ENCODE data around the gene CBX7.
A peak's percentile ranks its signal among the peaks of the same experiment; 100 is the strongest.

Gene CBX7

DNA sequence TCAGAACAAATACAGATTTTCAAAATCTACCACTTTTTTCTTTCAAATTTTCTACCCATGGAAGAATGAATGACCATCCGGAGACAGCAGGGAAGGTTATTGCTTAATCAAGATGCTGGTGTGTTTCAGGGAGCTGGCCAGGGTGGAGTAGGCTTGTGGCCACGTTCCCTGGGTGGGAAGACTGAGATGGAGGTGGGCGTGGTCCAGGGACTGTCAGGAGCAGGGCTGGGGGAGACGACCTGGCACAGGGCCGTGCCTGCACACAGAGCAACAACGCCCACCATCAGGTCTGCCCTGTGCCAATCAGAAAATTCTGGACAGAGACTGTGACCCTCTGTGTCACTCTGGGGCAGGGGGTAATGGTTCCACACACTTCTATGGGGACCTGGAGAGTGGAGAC is 62.6 kb downstream of the CBX7 start:
- Histone ChIP-seq H4K8ac (ENCODE audit: low read depth, low read length) (no peak overlapping the region), H3K4me3 (ENCODE audit: low read length in 2 of 2) (no peak overlapping the region), H3K36me3 (replicated peaks in 1 of 2; ENCODE audit: control insufficient read depth in 2 of 2, insufficient read depth in 2 of 2, low read length in 2 of 2) (no peaks in the 10 kb centered on the region), H3K27ac (replicated peaks; ENCODE audit: low read length) (no peak overlapping the region), H3K14ac (ENCODE audit: low read length) (no peak overlapping the region), H3K4me2 (ENCODE audit: insufficient read depth, low read length, poor library complexity, severe bottlenecking) (no peak overlapping the region), H3K9me3 (replicated peaks in 1 of 2; ENCODE audit: control insufficient read depth in 2 of 2, insufficient read depth in 1 of 2, low read depth in 1 of 2, low read length in 2 of 2) (no peaks in the 10 kb centered on the region), H4K91ac (ENCODE audit: low read depth, low read length, poor library complexity) (no peak overlapping the region), H3K18ac (ENCODE audit: low read length) (peak overlapping the region; percentile 85), H2AFZ (ENCODE audit: low read length) (no peak overlapping the region), H2BK5ac (ENCODE audit: low read length) (no peak overlapping the region), H3K4ac (ENCODE audit: low read length) (peak overlapping the region; percentile 53), H3K27me3 (ENCODE audit: control insufficient read depth in 3 of 3, insufficient read depth in 3 of 3, low read depth in 1 of 3, low read length in 3 of 3) (peaks cover 0 to 39% (median 0%) of the 10 kb centered on the region in 3 experiments), H2AK5ac (ENCODE audit: low read depth, low read length) (peak overlapping the region; percentile 96), H3K4me1 (ENCODE audit: control insufficient read depth in 2 of 2, insufficient read depth in 1 of 2, low read depth in 1 of 2, low read length in 2 of 2) (peaks cover 6 to 16% of the 10 kb centered on the region in 2 donors), H3K9ac (ENCODE audit: low read depth, low read length, poor library complexity) (no peak overlapping the region), H3K23ac (ENCODE audit: low read depth, low read length, poor library complexity) (no peak overlapping the region), H2BK15ac (ENCODE audit: low read length) (peak overlapping the region; percentile 95), H2BK120ac (ENCODE audit: low read depth, low read length) (no peak overlapping the region), H2BK12ac (ENCODE audit: low read length) (peak overlapping the region; percentile 14), H3K79me1 (ENCODE audit: low read depth, low read length) (no peaks in the 10 kb centered on the region)
- no CpG with 5 or more reads among the region's 6 CpGs for WGBS, 2 donors (ENCODE audit: extremely low coverage in 2 of 2, insufficient read length in 2 of 2, insufficient replicate concordance in 1 of 2)
- no peak for DNase-seq (ENCODE audit: low spot score)

DNA sequence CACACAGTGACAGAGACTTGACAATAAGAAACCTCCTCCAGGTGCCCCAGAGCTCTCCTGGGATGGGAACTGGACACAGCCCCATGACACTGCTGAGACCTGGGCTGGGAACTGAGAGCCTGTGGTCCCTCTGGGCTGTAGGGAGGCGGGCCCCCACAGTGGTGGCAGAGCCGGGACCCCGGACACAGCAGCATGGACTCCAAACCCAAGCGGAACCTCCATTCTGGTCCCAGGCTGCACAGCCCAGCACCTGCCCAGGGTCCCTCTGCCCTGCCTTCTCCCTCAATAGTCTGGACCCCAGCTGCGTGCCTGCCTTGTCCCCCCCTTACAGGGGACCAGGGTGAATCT is 63.8 kb downstream of the CBX7 start:
- H3K79me1 ChIP-seq (ENCODE audit: low read depth, low read length), result no peaks in the 10 kb centered on the region
- H4K8ac ChIP-seq (ENCODE audit: low read depth, low read length), result no peak overlapping the region
- no peak overlapping the region for H2BK12ac ChIP-seq (ENCODE audit: low read length)
- H2AFZ ChIP-seq (ENCODE audit: low read length), result no peak overlapping the region
- DNase-seq (ENCODE audit: low spot score), result no peak
- no peaks in the 10 kb centered on the region for H3K9me3 ChIP-seq (replicated peaks in 1 of 2; ENCODE audit: control insufficient read depth in 2 of 2, insufficient read depth in 1 of 2, low read depth in 1 of 2, low read length in 2 of 2)
- no peak overlapping the region for H3K14ac ChIP-seq (ENCODE audit: low read length)
- H3K4ac ChIP-seq (ENCODE audit: low read length), result peak overlapping the region; percentile 7
- no peak overlapping the region for H3K23ac ChIP-seq (ENCODE audit: low read depth, low read length, poor library complexity)
- H3K4me1 ChIP-seq (ENCODE audit: control insufficient read depth in 2 of 2, insufficient read depth in 1 of 2, low read depth in 1 of 2, low read length in 2 of 2), result peaks cover 6 to 16% of the 10 kb centered on the region in 2 donors
- H2BK120ac ChIP-seq (ENCODE audit: low read depth, low read length), result peak overlapping the region; percentile 42
- H3K36me3 ChIP-seq (replicated peaks in 1 of 2; ENCODE audit: control insufficient read depth in 2 of 2, insufficient read depth in 2 of 2, low read length in 2 of 2), result no peaks in the 10 kb centered on the region
- H2AK5ac ChIP-seq (ENCODE audit: low read depth, low read length), result peak overlapping the region; percentile 58
- peak overlapping the region in 1 of 2 donors; percentile 9 for H3K4me3 ChIP-seq (ENCODE audit: low read length in 2 of 2)
- H3K27ac ChIP-seq (replicated peaks; ENCODE audit: low read length), result no peak overlapping the region
- no CpG with 5 or more reads among the region's 5 CpGs for WGBS, 2 donors (ENCODE audit: extremely low coverage in 2 of 2, insufficient read length in 2 of 2, insufficient replicate concordance in 1 of 2)
- peak overlapping the region; percentile 72 for H3K18ac ChIP-seq (ENCODE audit: low read length)
- no peak overlapping the region for H2BK5ac ChIP-seq (ENCODE audit: low read length)
- no peak overlapping the region for H3K9ac ChIP-seq (ENCODE audit: low read depth, low read length, poor library complexity)
- H2BK15ac ChIP-seq (ENCODE audit: low read length), result peak overlapping the region; percentile 16
- H3K27me3 ChIP-seq (ENCODE audit: control insufficient read depth in 3 of 3, insufficient read depth in 3 of 3, low read depth in 1 of 3, low read length in 3 of 3), result peaks cover 0 to 49% (median 0%) of the 10 kb centered on the region in 3 experiments
- H4K91ac ChIP-seq (ENCODE audit: low read depth, low read length, poor library complexity), result no peak overlapping the region
- no peak overlapping the region for H3K4me2 ChIP-seq (ENCODE audit: insufficient read depth, low read length, poor library complexity, severe bottlenecking)

DNA sequence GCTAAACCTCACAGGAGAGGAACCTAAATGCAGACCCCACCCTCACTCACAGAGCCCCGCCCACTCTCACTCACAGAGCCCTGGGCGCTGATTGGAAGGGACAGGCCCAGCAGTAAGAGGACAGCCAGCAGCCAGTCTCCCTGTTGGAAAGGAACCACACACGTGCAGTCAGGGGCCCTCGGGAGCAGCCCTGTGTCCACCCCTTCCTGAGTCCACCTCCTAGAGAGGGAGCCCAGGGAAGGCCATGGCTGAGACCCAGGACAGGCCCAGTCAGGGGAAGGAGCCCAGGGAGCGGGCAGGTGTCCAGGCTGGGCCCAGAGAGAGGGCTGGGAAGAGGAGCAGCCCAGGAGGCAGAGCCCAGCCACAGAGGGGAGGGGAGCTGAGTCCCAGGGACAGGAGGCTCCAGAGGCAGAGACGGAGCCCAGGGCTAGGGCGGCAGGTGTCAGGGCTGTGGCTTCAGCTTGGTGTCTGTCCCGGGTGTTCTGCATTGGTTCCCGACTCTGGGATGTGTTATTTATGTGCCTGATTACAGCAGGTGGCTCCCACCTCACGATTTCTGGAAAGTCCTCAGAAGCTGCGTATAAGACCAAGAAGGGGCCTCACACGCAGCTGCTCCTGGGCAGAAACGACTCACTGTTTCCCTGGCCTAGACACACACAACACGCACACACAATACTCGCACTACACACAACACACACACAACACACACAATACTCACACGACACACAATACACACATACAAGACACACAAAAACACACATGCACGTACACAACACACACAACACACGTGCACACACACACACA is 64.4 kb downstream of the CBX7 start:
- Histone ChIP-seq H3K4me2 (ENCODE audit: insufficient read depth, low read length, poor library complexity, severe bottlenecking) (peak overlapping the region; percentile 2), H4K8ac (ENCODE audit: low read depth, low read length) (no peak overlapping the region), H3K9ac (ENCODE audit: low read depth, low read length, poor library complexity) (peak overlapping the region; percentile 7), H3K79me1 (ENCODE audit: low read depth, low read length) (no peaks in the 10 kb centered on the region), H3K18ac (ENCODE audit: low read length) (peak overlapping the region; percentile 89), H3K4me1 (ENCODE audit: control insufficient read depth in 2 of 2, insufficient read depth in 1 of 2, low read depth in 1 of 2, low read length in 2 of 2) (peaks cover 6 to 16% of the 10 kb centered on the region in 2 donors), H4K91ac (ENCODE audit: low read depth, low read length, poor library complexity) (no peak overlapping the region), H3K9me3 (replicated peaks in 1 of 2; ENCODE audit: control insufficient read depth in 2 of 2, insufficient read depth in 1 of 2, low read depth in 1 of 2, low read length in 2 of 2) (no peaks in the 10 kb centered on the region), H2BK120ac (ENCODE audit: low read depth, low read length) (no peak overlapping the region), H3K4ac (ENCODE audit: low read length) (no peak overlapping the region), H2AK5ac (ENCODE audit: low read depth, low read length) (peak overlapping the region; percentile 51), H2BK12ac (ENCODE audit: low read length) (peak overlapping the region; percentile 18), H3K27me3 (ENCODE audit: control insufficient read depth in 3 of 3, insufficient read depth in 3 of 3, low read depth in 1 of 3, low read length in 3 of 3) (peaks cover 0 to 51% (median 0%) of the 10 kb centered on the region in 3 experiments), H2BK15ac (ENCODE audit: low read length) (peak overlapping the region; percentile 44), H3K36me3 (replicated peaks in 1 of 2; ENCODE audit: control insufficient read depth in 2 of 2, insufficient read depth in 2 of 2, low read length in 2 of 2) (no peaks in the 10 kb centered on the region), H3K4me3 (ENCODE audit: low read length in 2 of 2) (peak overlapping the region in 1 of 2 donors; percentile 9), H2AFZ (ENCODE audit: low read length) (peak overlapping the region; percentile 87), H2BK5ac (ENCODE audit: low read length) (peak overlapping the region; percentile 79), H3K14ac (ENCODE audit: low read length) (no peak overlapping the region), H3K23ac (ENCODE audit: low read depth, low read length, poor library complexity) (no peak overlapping the region), H3K27ac (replicated peaks; ENCODE audit: low read length) (peak overlapping the region; percentile 61)
- WGBS, 2 donors (ENCODE audit: extremely low coverage in 2 of 2, insufficient read length in 2 of 2, insufficient replicate concordance in 1 of 2), result 100% methylated on average over 1 to 2 of the region's 18 CpGs
- DNase-seq (ENCODE audit: low spot score), result peak; percentile 44

DNA sequence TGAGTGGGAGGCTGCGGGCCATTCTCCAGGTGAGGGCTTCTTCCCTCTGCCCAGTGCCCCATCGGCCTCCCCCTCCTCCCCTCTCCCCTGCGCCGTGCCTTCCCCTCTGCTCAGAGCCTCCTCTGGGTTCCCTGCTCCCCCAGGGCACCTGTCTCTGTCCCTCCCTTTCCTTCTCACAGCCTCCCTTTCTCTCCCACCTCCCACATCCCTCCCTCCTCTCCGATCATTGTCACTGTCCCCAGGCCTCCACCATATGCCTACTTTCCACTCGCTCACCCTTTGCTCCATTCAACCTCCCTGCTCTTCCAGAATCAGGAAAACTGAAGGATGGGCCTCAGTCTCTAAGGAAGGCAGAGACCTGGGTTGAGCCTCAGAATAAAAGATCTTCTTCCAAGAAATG is 65.4 kb downstream of the CBX7 start:
- Histone ChIP-seq H3K9ac (ENCODE audit: low read depth, low read length, poor library complexity) (no peak overlapping the region), H2AK5ac (ENCODE audit: low read depth, low read length) (no peak overlapping the region), H2BK12ac (ENCODE audit: low read length) (peak overlapping the region; percentile 46), H3K4me2 (ENCODE audit: insufficient read depth, low read length, poor library complexity, severe bottlenecking) (no peak overlapping the region), H3K14ac (ENCODE audit: low read length) (no peak overlapping the region), H3K9me3 (replicated peaks in 1 of 2; ENCODE audit: control insufficient read depth in 2 of 2, insufficient read depth in 1 of 2, low read depth in 1 of 2, low read length in 2 of 2) (no peaks in the 10 kb centered on the region), H3K27ac (replicated peaks; ENCODE audit: low read length) (no peak overlapping the region), H2BK120ac (ENCODE audit: low read depth, low read length) (no peak overlapping the region), H2AFZ (ENCODE audit: low read length) (no peak overlapping the region), H3K4me1 (ENCODE audit: control insufficient read depth in 2 of 2, insufficient read depth in 1 of 2, low read depth in 1 of 2, low read length in 2 of 2) (peaks cover 6 to 16% of the 10 kb centered on the region in 2 donors), H3K4ac (ENCODE audit: low read length) (no peak overlapping the region), H2BK15ac (ENCODE audit: low read length) (peak overlapping the region; percentile 81), H4K91ac (ENCODE audit: low read depth, low read length, poor library complexity) (no peak overlapping the region), H2BK5ac (ENCODE audit: low read length) (no peak overlapping the region), H3K79me1 (ENCODE audit: low read depth, low read length) (no peaks in the 10 kb centered on the region), H3K27me3 (ENCODE audit: control insufficient read depth in 3 of 3, insufficient read depth in 3 of 3, low read depth in 1 of 3, low read length in 3 of 3) (peaks cover 0 to 43% (median 0%) of the 10 kb centered on the region in 3 experiments), H3K36me3 (replicated peaks in 1 of 2; ENCODE audit: control insufficient read depth in 2 of 2, insufficient read depth in 2 of 2, low read length in 2 of 2) (no peaks in the 10 kb centered on the region), H3K4me3 (ENCODE audit: low read length in 2 of 2) (no peak overlapping the region), H4K8ac (ENCODE audit: low read depth, low read length) (no peak overlapping the region), H3K23ac (ENCODE audit: low read depth, low read length, poor library complexity) (peak overlapping the region; percentile 73), H3K18ac (ENCODE audit: low read length) (peak overlapping the region; percentile 83)
- WGBS, 2 donors (ENCODE audit: extremely low coverage in 2 of 2, insufficient read length in 2 of 2, insufficient replicate concordance in 1 of 2), result no CpG with 5 or more reads among the region's 6 CpGs
- DNase-seq (ENCODE audit: low spot score), result no peak
